ENCODE data around the gene KLF13.

Gene KLF13

DNA sequence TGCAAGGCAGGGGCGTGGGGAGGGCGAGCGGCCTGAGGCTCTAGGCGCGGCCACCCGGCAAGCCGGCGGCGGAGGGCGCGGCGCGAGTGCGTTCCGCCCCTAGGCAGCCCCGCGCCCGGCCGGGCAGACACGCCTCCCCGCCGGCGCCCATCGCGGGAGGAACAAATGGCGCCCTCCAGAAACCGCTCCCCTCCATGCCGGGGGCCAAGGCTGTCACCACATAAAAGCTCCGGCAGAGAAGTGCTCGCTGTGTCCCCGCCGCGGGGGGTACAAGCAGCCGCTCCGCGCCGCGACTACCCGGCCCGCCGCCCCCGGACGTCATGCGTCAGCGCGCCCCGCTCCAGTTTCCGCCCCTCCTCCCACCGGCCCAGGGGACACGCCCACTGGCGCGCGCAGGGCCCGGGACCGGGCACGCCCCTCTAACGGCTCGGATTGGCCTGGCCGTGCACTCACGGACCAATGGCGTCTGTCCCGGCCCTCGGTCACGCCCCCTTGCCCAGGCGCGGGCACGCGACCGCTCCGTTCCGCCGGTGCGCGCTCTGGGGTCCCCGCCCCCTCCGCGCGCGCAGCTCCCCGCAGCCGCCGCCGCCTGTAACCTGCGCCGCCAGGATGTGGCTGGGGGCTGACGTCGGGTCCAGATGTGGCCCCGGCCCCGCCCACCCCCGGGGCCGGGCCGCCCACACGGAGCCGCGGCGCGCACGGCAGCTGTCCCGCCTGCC lies at the start of gene KLF13:
TSS of gene KLF13 (plus strand) at position 680 of the 719 bp plus-strand sequence. CDS start 378 bp downstream, outside the sequence.
- intact Hi-C loops (cut with micrococcal nuclease), result loop anchor here (1.0 to 2.0 kb wide), 2 partner anchors 108 to 110 kb away; no protein-coding TSS in a partner anchor
- Mint-ChIP-seq H3K4me1 (ENCODE audit: low read depth) (peaks cover 60% of the 10 kb centered on the region), H3K36me3 (ENCODE audit: low read depth) (peaks cover 53% of the 10 kb centered on the region), H3K27me3 (no peaks in the 10 kb centered on the region), H3K27ac (peak within 1 kb of the TSS; percentile 97), H3K9me3 (no peaks in the 10 kb centered on the region), H3K4me3 (peak within 1 kb of the TSS; percentile 94)

DNA sequence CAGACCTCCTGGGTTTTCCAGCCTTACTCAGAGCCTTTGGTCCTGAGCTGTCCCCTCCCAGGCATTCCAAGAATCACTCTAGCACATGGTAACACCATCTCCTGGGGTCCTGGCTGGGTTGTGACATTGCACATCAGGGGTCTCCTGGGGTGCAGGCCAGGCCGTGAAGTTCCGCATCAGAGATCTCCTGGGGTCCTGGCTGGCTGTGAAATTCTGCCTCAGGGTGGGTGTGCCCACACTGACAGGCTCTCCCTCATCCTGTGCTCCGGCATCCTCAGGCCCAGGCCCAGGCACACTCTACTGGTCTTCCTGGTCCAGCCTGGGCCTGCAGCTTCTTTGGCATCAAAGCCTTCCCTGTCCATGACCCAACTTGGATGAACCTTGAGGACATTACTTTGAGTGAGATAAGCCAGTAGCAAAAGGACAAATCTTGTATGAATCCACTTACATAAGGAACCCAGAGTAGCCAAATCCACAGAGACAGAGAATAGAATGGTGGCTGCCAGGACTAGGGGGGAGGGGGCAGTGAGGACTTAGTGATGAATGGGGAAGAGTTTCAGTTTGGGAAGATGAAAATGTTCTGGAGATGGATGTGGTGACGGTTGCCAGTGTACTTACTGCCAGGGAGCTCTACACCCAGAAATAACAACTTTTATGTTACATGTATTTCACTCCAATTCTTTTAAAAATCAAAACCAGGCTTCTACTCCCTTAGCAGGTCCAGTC lies 49.1 kb upstream of the KLF13 start:
- peaks cover 84% of the 10 kb centered on the region for H3K4me1 Mint-ChIP-seq (ENCODE audit: low read depth)
- no peaks in the 10 kb centered on the region for H3K36me3 Mint-ChIP-seq (ENCODE audit: low read depth)
- intact Hi-C loops (cut with micrococcal nuclease), result no loop called here
- peak overlapping the region; percentile 16 for H3K27ac Mint-ChIP-seq
- no peaks in the 10 kb centered on the region for H3K27me3 Mint-ChIP-seq
- no peak overlapping the region for H3K4me3 Mint-ChIP-seq
- no peaks in the 10 kb centered on the region for H3K9me3 Mint-ChIP-seq

DNA sequence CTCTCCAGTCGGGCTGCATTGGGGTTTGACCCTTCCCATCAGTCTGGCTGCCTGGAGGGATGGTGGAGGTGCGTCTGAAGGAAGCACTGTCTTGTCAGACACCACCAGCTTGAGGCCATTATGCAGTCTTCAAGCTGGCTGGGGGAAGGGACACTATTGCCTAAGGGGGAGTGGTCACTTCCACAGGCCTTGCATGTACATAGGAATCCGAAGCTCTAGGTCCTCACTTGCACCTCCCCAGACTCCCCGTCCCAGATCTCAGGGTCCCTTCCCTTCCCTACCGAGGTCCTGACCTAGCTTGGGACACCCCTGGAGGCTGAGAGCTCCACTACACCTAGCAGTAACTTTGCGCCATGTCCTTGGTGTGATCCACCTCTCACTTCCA lies 48.6 kb upstream of the KLF13 start:
- Mint-ChIP-seq H3K27ac (peak overlapping the region; percentile 45), H3K4me1 (ENCODE audit: low read depth) (peaks cover 78% of the 10 kb centered on the region), H3K4me3 (no peak overlapping the region), H3K36me3 (ENCODE audit: low read depth) (no peaks in the 10 kb centered on the region), H3K27me3 (no peaks in the 10 kb centered on the region), H3K9me3 (no peaks in the 10 kb centered on the region)
- intact Hi-C loops (cut with micrococcal nuclease), result no loop called here

DNA sequence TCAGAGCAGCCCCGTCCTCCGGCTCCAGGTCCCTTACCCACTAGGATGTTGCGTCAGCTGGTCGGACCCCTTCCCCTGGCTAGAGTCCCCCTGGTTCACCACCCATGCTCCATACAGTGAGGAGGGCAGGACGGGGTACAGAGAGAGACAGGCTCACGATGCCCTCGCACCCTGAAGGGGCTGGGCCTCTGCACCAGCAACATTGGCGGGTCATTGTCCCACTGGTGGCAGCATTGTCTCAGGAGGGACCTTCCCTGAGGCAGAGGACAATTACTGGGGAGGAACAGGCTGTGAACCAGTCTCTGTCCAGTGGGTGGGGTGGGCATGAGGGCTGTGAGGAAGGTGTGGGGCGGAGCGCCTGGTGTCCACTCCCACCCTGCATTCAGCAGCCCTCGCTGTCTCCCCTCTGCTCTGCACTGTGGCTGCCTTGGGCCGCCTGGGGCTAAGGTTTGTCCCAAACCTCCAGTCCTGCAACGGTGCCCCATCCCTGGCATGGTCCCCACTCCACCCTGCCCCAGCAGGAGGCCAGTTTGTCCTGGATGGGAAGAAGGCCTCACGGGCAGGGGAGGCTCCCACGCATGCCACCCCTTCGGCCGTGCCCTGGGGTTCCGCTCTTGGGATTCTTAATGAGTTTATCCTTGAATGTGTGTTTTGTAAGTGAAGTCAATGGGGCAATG lies 48.0 kb upstream of the KLF13 start:
- no peaks in the 10 kb centered on the region for H3K9me3 Mint-ChIP-seq
- peak overlapping the region; percentile 45 for H3K27ac Mint-ChIP-seq
- H3K36me3 Mint-ChIP-seq (ENCODE audit: low read depth), result no peaks in the 10 kb centered on the region
- no peak overlapping the region for H3K4me3 Mint-ChIP-seq
- intact Hi-C loops (cut with micrococcal nuclease), result no loop called here
- H3K27me3 Mint-ChIP-seq, result no peaks in the 10 kb centered on the region
- peaks cover 72% of the 10 kb centered on the region for H3K4me1 Mint-ChIP-seq (ENCODE audit: low read depth)

DNA sequence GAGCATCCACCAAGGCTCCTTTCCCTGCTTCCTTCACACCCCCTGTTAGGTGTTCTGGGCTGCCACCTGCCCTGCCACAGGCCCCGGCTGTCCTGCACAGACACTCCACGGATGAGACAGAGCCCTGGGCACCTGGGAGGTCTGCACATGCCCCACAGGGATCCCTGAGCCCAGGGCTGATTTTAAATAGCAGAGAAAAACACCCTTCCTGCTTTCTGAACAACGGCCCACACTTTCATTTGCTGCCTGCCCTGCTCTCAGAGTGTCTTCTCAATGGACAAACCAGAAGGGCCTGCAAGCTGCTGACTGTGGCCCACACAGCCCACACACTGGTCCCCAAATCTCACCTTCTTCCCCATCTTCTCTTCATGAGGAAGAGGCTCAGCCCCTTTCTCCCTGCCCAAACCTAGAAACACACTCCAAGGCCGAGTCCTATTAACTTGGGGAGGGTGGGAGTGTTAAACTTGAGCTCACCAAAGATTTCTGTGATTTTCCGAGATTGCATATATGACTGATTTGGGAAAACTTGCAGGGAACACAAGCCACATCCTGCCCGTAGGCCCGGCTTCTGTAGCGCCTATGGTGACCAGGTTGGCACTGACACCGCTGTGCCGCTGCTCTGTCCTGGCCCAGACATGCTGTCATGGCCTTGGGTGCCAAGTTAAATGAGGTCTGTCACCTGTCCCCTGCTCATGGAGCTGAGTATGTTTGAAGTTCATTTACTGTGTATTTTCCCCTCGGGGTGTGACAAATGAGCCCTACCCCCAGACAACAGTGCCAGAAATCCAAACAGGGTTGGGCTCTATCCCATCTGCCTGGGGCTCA lies 47.2 kb upstream of the KLF13 start:
- no peak overlapping the region for H3K4me3 Mint-ChIP-seq
- H3K27me3 Mint-ChIP-seq, result no peaks in the 10 kb centered on the region
- intact Hi-C loops (cut with micrococcal nuclease), result no loop called here
- no peaks in the 10 kb centered on the region for H3K9me3 Mint-ChIP-seq
- peak overlapping the region; percentile 45 for H3K27ac Mint-ChIP-seq
- H3K4me1 Mint-ChIP-seq (ENCODE audit: low read depth), result peaks cover 64% of the 10 kb centered on the region
- no peaks in the 10 kb centered on the region for H3K36me3 Mint-ChIP-seq (ENCODE audit: low read depth)

DNA sequence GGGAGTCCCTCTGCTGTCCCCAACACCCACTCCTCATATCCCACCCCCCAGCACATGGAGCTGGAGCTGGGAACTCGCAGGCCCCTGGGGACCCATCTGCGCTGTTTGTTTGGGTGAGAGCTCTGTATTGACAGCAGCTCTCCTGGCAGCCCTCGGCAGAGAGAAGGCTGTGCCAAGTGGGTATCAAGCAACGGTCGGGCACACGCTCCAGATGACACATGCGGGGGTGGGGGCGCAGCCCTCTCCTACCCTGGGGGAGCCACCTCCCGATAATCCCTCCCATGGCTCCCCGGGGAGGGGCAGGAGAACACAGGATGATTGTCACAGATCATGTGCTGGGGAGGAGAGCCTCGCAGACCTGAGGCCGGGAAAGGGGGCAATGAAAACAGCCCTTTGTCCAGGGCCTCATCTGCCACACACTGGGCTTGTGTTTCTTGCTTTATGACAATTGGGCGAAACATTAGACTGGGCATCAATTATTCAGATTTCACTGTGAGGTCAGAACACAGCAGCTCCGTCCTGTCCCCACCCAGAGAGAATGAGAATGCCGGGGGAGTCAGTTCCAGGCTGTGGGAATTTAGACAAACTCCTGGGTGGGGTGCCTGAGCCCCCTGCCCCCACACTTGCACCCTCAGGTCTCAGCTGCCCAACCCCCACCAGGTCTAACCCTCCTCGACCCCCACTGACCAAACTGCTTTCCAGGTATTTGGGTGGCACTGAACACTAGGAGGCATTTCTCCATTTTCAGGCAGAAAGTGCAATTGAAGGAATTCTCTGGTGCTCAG lies 46.4 kb upstream of the KLF13 start:
- Mint-ChIP-seq H3K4me1 (ENCODE audit: low read depth) (peaks cover 56% of the 10 kb centered on the region), H3K27me3 (no peaks in the 10 kb centered on the region), H3K4me3 (no peak overlapping the region), H3K9me3 (no peaks in the 10 kb centered on the region), H3K27ac (peak overlapping the region; percentile 45), H3K36me3 (ENCODE audit: low read depth) (no peaks in the 10 kb centered on the region)
- intact Hi-C loops (cut with micrococcal nuclease), result no loop called here

DNA sequence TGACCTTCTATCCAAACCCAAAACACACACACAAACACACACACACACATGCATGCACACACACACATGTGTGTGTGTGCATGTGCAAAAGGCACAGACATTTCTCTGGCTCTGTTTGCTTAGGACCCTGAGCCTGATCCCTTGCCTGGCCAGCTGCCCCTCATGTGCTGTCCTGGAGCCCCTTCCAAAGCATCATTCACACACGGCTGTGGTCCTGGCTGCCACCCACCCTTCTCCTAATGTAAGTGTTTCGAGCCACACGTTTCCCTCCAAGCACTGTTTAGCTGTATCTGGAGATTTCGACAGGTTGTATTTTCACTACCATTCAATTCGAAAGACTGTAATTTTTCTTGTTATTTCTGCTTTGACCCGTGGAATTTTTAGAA lies 45.8 kb upstream of the KLF13 start:
- intact Hi-C loops (cut with micrococcal nuclease), result no loop called here
- no peaks in the 10 kb centered on the region for H3K27me3 Mint-ChIP-seq
- H3K36me3 Mint-ChIP-seq (ENCODE audit: low read depth), result no peaks in the 10 kb centered on the region
- H3K4me1 Mint-ChIP-seq (ENCODE audit: low read depth), result peaks cover 50% of the 10 kb centered on the region
- no peak overlapping the region for H3K4me3 Mint-ChIP-seq
- H3K27ac Mint-ChIP-seq, result peak overlapping the region; percentile 20
- no peaks in the 10 kb centered on the region for H3K9me3 Mint-ChIP-seq

DNA sequence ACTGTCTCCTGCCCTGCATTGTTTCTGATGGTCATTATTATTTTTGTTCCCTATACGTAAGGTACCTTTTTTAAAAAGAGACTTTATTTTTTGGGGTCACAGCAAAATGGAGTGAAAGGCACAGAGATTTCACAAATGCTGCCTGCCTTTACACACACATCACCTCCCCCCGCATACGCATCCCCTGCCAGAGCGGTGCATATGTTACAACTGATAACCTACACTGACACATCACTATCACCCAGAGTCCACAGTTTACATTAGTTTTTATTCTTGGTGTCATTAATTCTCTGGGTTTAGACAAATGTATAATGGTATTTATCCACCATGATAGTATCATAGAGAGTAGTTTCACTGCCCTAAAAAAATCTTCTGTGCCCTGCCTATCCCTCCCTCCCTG lies 43.6 kb upstream of the KLF13 start:
- Mint-ChIP-seq H3K36me3 (ENCODE audit: low read depth) (no peaks in the 10 kb centered on the region), H3K4me3 (no peak overlapping the region), H3K27me3 (no peaks in the 10 kb centered on the region), H3K9me3 (peaks cover 9% of the 10 kb centered on the region), H3K4me1 (ENCODE audit: low read depth) (peaks cover 38% of the 10 kb centered on the region), H3K27ac (no peak overlapping the region)
- intact Hi-C loops (cut with micrococcal nuclease), result no loop called here

DNA sequence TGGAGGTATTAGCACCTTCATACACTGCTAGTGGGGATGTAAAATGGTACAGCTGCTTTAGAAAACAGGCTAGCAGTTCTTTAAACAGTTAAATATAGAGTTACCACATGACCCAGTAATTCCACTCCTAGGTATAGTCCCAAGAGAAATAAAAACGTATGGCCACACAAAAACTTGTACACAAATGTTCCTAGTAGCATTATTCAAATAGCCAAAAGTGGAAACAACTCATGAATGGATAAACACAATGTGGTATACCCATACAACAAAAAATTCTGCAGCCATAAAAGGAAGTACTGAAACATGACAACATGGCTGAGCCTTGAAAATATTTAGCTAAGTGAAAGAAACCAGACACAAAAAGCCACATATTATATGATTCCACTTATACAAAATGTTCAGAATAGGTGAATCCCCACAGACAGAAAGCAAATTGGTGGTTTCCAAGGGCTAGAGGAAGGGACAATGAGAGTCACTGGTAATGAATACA lies 40.8 kb upstream of the KLF13 start:
- H3K27me3 Mint-ChIP-seq, result no peaks in the 10 kb centered on the region
- intact Hi-C loops (cut with micrococcal nuclease), result no loop called here
- no peak overlapping the region for H3K4me3 Mint-ChIP-seq
- H3K9me3 Mint-ChIP-seq, result peaks cover 9% of the 10 kb centered on the region
- peaks cover 11% of the 10 kb centered on the region for H3K4me1 Mint-ChIP-seq (ENCODE audit: low read depth)
- H3K27ac Mint-ChIP-seq, result no peak overlapping the region
- H3K36me3 Mint-ChIP-seq (ENCODE audit: low read depth), result no peaks in the 10 kb centered on the region

DNA sequence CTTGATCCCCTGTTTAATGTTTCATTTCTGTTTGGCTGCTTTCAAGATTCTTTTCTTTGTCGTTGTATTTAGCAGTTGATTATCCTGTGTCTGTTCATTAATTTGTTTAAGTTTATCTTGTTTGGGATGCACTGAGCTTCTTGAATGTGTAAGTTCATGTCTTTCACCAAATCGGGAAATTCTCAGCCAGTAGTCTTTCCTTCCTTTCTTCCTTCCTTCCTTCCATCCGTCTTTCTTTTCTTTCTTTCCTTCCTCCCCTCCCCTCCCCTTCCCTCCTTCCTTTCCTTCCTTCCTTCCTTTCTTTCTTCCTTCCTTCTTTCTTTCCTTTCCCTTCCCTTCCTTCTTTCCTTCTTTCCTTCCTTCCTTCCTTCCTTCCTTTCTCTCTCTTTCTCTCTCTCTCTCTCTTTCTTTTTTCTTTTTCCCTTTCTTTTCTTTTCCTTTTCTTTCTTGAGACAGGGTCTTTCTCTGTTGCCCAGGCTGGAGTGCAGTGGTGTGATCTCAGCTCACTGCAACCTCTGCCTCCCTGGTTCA lies 35.5 kb upstream of the KLF13 start:
- H3K9me3 Mint-ChIP-seq, result peaks cover 9% of the 10 kb centered on the region
- H3K4me1 Mint-ChIP-seq (ENCODE audit: low read depth), result peaks cover 24% of the 10 kb centered on the region
- intact Hi-C loops (cut with micrococcal nuclease), result no loop called here
- H3K27me3 Mint-ChIP-seq, result peaks cover 3% of the 10 kb centered on the region
- H3K36me3 Mint-ChIP-seq (ENCODE audit: low read depth), result no peaks in the 10 kb centered on the region
- H3K27ac Mint-ChIP-seq, result no peak overlapping the region
- no peak overlapping the region for H3K4me3 Mint-ChIP-seq

DNA sequence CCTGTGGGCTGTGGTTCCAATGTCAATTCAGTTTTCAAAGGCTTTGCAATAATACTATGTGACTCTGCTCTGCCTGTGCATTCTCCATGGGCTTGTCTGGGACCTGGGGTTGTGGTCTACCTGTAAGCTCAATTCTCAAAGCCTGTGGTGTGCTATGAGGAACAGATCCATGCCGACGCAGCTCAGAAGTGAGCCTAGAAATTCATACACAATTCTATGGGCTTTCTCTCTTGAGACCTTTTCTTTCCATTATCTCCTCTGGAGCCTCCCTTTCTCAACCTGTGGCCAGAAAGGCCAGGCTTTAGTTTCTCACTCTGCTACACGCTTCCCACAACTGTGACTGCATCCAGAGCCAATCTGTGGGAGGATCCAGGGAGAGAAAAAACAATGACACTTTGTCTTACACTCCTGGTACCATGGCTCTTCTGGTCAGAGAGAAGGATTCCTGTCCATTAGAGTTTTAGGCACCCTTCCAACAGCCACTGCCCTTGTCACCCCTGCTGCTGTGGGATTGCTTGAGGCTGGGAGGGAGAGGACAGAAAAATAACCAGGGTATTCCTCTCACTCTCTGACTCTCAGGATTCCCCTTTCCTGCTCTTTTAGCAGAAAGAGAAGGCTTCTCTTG lies 34.1 kb upstream of the KLF13 start:
- intact Hi-C loops (cut with micrococcal nuclease), result no loop called here
- H3K4me1 Mint-ChIP-seq (ENCODE audit: low read depth), result peaks cover 36% of the 10 kb centered on the region
- H3K9me3 Mint-ChIP-seq, result peaks cover 2% of the 10 kb centered on the region
- no peak overlapping the region for H3K4me3 Mint-ChIP-seq
- H3K27me3 Mint-ChIP-seq, result peaks cover 3% of the 10 kb centered on the region
- no peak overlapping the region for H3K27ac Mint-ChIP-seq
- H3K36me3 Mint-ChIP-seq (ENCODE audit: low read depth), result no peaks in the 10 kb centered on the region

DNA sequence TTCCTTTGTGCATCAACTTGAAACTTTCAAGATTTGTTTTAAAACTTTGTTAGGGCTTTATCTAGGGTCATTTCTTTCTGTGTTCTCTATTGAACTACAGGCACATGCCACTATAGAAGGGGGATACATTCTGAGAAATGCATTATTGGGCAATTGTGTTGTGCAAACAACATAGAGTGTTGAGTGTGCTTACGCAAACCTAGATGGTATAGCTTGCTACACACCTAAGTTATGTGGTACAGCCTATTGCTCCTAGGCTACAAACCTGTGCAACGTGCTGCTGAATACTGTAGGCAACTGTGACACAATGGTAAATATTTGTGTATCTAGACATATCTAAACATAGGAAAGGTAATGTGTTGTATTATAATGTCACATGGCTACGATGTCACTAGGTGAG lies 33.0 kb upstream of the KLF13 start:
- peaks cover 38% of the 10 kb centered on the region for H3K4me1 Mint-ChIP-seq (ENCODE audit: low read depth)
- no peak overlapping the region for H3K27ac Mint-ChIP-seq
- intact Hi-C loops (cut with micrococcal nuclease), result no loop called here
- H3K36me3 Mint-ChIP-seq (ENCODE audit: low read depth), result no peaks in the 10 kb centered on the region
- peaks cover 3% of the 10 kb centered on the region for H3K27me3 Mint-ChIP-seq
- H3K9me3 Mint-ChIP-seq, result no peaks in the 10 kb centered on the region
- H3K4me3 Mint-ChIP-seq, result no peak overlapping the region
